GM19240 (cell line): Measurements from ENCODE around the gene TMEM178B.

Experiments
- DNase-seq: peaks from one replicate; pipeline ENCODE4 v3.0.0; 2011; ENCODE audit warnings: low spot score; ENCODE audit not compliant: insufficient read length

The TMEM178B gene

GRCh38 chr7:141417506-141417905 is 343.6 kb downstream of the TMEM178B start:
- no peak for DNase-seq

DNA sequence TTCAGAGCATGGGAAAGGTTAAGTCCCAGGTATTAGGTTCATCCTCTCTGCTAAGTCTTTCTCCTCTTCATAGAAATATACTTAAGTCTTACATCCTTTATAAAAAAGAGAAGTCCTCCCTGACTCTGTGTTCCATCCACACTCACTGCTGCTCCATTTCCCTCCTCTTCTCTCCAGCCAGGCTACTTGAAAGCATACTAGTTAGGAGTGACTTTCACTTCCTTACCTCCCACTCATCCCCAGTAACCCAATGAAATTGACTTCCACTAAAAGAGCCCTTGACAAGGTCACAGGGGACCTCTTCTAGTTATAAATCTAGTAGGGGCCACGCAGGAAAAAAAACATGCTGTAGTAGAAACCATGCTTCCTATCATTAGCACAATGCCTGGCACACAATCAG is 344.2 kb downstream of the TMEM178B start:
- no peak for DNase-seq

- DNase-seq = no peak
Measured at GRCh38 chr7:141421306-141421705, 347.4 kb downstream of the TMEM178B start.

GRCh38 chr7:141427134-141427533 is 353.3 kb downstream of the TMEM178B start:
- no peak for DNase-seq

- no peak for DNase-seq
Measured at GRCh38 chr7:141430455-141431139, 356.7 kb downstream of the TMEM178B start.

- no peak for DNase-seq
Measured at GRCh38 chr7:141431140-141431479, 357.2 kb downstream of the TMEM178B start.

DNA sequence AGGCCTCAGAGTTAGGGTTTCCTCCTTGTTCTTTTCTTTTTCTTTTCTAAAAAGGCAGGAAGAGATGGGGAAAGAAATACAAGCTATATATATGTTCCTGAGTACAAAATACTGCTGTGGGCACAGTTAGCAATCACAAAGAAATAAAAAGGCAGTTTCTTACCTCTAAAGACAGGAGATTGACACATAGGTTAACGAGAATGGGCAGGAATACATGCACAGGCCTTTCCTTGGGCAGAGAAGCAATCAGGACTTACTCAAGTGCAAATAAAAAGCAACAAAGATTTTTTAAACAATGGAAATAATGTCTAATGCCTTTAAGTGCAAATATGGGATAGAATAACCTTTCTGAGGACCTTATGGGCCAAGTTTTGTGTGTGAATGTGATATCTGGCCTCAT is 357.8 kb downstream of the TMEM178B start:
- DNase-seq = no peak

GRCh38 chr7:141433698-141434097 is 359.8 kb downstream of the TMEM178B start:
- no peak for DNase-seq

GRCh38 chr7:141436139-141436538 is 362.3 kb downstream of the TMEM178B start:
- DNase-seq = no peak

- DNase-seq = no peak
Measured at GRCh38 chr7:141436575-141437075, 362.8 kb downstream of the TMEM178B start.

- no peak for DNase-seq
Measured at GRCh38 chr7:141439164-141439563, 365.3 kb downstream of the TMEM178B start.

GRCh38 chr7:141439776-141440175 is 365.9 kb downstream of the TMEM178B start:
- no peak for DNase-seq

GRCh38 chr7:141441837-141442627 is 368.2 kb downstream of the TMEM178B start:
- no peak for DNase-seq

DNA sequence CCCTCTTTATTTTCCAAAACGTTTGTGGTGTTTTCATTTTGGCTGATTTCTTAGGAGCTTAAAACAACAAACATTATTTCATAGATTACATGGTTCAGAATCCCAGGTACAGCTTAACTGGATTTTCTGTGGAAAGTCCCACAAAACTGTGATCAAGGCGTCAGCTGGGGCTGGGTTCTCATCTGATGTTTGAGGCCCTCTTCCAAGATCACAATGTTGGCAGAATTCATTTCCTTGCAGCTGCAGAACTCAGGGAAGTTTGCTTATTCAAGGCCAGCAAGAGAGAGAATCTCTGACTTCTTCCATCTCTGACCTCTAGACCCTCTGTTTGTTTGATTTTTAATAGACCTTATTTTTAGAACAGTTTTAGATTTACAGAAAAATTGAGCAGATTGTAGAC is 368.9 kb downstream of the TMEM178B start:
- DNase-seq = no peak

DNA sequence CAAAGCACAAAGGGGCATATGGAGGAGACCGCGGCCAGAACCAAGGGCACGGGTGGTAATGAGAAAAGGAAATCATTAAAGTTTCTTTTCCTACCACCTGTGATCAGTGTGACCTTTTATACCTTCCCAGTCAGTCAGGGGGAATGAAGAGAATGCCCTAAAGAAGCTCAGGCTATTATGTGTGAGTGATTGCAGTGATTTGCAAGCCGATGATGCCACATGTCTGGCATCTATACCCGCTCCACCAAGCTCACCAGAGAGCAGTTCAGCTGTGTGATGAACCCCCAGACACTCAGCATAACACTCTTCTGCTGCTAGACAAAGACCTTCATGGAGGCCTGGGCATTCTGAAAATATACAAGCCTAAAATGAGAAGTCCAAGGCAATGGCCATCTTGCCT is 371.1 kb downstream of the TMEM178B start:
- no peak for DNase-seq

DNA sequence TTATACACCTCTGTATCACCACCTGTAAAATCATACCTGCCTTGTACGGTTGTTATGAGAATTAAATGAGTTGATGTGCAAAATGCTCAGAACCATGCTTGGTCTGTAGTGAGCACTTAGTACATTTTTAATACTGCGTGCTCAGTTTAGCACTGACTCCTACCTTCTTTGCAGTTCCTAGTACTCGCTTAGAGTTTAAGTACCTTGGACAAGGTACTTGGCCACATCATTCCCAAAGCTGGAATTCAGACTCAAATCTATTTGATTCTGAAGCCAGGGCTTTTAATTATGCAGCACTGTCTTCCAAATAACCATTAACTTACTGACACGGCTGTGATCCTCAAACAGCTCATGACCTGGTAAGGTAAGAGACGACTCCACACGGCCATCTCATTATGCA is 377.4 kb downstream of the TMEM178B start:
- DNase-seq = no peak

GRCh38 chr7:141452911-141453310 is 379.0 kb downstream of the TMEM178B start:
- DNase-seq = no peak

DNA sequence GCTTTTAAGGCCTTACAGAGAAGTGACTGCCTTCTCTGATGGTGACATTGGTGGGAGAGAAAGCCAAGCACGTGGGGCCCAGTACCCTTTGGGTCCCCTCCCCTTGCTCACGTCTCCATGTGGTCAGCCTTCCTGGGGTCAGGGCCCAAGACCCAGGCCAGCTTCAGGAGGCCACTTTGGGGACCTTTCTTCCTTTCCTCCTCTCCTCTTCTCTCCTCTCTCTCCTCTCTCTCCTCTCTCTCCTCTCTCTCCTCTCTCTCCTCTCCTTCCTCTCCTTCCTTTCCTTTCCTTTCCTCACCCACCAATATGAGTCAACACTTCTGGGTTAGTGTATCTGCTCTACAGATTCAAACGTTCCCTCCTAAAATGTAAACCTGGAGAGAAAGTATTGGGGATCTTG is 380.5 kb downstream of the TMEM178B start:
- no peak for DNase-seq

GRCh38 chr7:141455723-141456122 is 381.9 kb downstream of the TMEM178B start:
- DNase-seq = no peak

DNA sequence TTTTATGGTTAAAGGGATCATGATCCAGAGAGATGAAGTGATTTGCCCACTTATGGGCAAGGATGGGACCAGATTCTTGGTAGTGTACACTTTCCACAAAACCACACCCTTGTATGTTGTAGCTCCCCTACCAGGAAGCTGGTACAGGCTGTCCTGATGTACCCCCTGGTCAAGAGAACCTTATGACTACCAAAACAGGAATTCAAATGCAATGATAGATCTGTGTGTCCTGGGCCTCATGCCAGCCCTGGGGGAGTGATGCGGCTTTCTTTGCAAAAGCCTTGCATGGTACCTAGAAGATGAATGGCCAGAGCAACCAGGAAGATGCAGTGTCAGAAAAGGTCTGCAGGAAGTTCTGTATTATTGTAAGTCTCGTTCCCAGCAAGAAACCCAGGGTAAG is 382.4 kb downstream of the TMEM178B start:
- no peak for DNase-seq

DNA sequence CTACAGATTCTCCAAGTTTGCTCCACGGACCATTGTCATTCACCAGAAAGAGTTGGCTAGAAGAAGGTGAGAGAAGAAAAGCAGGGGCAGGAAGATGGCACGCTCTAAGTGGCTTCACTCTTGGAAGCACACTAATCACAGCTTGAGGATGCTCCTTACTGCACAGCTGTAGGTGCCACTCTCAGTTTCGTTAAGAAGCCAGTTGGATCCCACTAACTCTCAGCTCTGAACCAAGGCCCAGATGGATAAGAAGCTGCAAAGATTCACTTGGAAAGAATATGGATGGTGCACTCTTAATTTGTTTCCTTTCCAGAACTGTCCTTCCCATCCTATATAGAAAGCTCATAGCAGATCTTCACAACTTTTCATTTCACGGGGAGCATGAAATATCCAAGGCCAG is 382.8 kb downstream of the TMEM178B start:
- no peak for DNase-seq

- DNase-seq = no peak
Measured at GRCh38 chr7:141460781-141461715, 387.2 kb downstream of the TMEM178B start.
